SHP77 treated with DMSO at 0.1 percent for 48 hours (cell line): ENCODE results near the gene DQX1.
"Not testable (repeated sequence)": the region's sequence is repeated elsewhere in the genome, so short reads cannot be mapped to it uniquely, and the experiment has no call there.

Experiments
- DNase-seq: peaks from one replicate; lab custom pipeline; 2025; lab: John Stamatoyannopoulos, UW

The DQX1 gene

DNA sequence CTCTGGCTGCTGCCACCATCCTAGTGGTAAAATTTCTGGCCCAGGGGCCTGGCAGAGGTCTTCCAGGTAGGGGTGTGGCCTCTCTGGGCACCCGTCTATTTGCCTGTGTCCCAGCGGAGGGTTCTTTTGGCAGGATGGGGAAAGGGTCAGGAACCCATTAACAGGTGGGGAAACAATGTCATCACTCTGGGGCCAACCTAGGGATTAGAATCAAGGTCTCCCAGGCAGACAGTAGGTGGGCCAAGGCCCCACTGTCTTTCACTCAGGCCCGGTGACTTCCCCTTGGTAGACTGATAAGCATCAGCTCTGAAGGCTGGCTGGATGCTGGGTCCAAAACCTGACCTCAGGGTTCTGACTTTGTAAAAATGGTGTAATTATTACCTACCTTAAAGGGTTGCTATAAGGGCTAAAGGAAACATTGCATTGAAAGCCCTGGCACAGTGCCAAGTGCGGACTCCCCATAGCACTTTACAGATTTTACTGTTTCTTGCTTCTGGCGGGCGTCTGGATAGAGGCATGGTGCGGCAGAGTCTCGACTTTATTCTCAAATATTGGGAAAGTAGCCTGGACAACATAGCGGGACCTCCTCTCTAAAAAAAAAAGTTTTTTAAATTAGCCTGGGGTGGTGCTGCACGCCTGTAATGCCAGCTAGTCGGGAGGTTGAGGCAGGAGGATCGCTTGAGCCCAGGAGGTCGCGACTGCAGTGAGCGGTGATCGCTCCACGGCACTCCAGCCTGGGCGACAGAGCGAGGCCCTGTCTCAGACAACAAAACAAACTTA lies 28.8 kb downstream of the DQX1 start:
- DNase-seq = no peak

GRCh38 chr2:74495440-74495839 lies 30.6 kb downstream of the DQX1 start:
- no peak for DNase-seq

DNA sequence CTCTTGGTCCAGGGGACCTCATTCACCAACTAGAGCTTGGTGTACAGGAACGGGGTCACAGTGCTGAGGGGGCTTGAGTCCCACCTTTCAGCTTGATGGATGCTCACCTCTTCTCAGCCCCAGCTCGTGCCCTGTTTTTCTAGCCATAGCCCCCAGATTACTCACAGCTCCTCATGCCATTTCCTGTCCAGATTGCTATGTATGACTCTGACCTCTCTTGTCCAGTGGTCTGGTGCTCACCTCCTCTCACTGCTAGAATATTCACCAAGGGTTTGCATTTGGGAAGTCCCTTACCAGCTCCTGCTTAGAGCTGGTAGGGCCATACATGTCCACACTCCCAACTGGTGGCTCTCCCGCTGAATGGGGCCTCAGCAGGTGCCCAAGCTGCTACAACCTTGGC lies 32.5 kb downstream of the DQX1 start:
- no peak for DNase-seq

DNA sequence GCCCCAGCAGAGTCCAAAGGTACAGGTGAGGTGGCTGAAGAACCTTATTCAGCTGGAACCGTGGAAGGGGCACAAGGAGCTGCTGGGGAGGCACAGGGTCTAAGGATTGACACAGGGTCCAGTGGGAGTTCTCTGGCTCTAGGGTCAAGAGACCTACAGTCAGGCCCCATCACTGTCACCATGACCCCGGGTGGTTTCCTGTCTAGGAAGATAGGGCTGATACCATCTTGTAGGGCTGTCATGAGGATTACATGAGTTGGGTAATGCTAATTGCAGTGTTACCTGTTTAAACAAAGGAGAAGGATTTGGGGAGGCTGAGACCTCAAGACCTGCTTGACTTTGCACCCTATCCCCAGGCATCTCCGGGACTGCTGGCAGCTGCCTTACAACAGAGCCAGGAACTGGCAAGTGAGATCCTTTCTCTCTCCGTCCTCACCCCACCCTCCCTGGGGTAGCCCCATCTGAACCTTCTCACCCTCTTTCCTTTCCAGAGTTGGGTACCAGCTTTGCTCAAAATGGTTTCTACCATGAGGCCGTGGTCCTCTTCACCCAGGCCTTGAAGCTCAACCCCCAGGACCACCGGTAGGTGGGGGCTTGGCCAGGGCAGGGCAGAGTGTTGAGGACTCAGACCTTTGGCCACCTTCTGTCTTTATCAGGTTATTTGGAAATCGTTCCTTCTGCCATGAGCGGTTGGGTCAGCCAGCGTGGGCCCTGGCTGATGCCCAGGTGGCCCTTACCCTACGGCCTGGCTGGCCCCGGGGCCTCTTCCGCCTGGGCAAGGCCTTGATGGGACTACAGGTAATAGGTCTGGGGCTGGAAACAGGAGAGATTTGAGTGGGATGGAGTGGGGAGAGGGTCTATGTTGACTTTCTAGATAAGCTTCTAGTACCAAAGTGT lies 34.1 kb downstream of the DQX1 start:
- DNase-seq = no peak

- no peak for DNase-seq
Observed at GRCh38 chr2:74489906-74490305, 36.1 kb downstream of the DQX1 start.

- no peak for DNase-seq
Observed at GRCh38 chr2:74488643-74489481, 37.2 kb downstream of the DQX1 start.

DNA sequence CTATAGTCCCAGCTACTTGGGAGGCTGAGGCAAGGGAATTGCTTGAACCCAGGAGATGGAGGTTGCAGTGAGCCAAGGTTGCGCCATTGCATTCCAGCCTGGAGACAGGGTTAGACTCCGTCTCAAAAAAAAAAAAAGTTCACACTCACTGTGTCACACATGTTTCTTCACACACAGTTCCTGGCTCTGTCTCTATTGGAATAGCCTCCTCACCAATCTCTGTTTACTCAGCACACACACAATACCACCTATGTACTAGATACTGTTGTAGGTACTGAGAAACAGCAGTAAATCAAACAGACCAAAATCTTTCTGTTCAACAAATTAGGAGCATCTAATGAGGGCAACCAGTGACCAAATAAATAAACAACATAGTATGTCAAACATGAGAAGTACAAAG lies 39.9 kb downstream of the DQX1 start:
- no peak for DNase-seq

DNA sequence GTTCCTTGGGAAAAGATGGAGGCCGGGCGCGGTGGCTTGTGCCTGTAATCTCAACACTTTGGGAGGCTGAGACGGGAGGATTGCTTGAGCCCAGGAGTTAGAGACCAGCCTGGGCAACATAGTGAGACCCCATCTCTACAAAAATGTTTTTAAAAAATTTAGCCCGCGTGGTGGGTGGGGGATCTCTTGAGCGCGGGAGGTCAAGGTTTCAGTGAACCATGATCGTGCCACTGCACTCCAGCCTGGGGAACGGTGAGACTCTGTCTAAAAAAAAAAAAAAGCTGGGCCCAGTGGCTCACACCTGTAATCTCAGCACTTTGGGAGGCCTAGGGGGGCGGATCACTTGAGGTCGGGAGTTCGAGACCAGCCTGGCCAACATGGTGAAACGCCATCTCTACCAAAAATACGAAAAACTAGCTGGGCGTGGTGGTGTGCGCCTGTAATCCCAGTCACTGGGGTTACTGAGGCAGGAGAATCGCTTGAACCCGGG lies 42.3 kb downstream of the DQX1 start:
- not testable (repeated sequence) for DNase-seq

GRCh38 chr2:74482801-74483674 lies 43.0 kb downstream of the DQX1 start, which contains the start of the genes CCDC142 and TTC31:
CCDC142 (minus strand) TSS chr2:74482998; CDS start chr2:74482837, 161 bp downstream.
TTC31 (plus strand) TSS chr2:74483081; CDS start chr2:74483096, 15 bp downstream.
- DNase-seq = peak; percentile 95

DNA sequence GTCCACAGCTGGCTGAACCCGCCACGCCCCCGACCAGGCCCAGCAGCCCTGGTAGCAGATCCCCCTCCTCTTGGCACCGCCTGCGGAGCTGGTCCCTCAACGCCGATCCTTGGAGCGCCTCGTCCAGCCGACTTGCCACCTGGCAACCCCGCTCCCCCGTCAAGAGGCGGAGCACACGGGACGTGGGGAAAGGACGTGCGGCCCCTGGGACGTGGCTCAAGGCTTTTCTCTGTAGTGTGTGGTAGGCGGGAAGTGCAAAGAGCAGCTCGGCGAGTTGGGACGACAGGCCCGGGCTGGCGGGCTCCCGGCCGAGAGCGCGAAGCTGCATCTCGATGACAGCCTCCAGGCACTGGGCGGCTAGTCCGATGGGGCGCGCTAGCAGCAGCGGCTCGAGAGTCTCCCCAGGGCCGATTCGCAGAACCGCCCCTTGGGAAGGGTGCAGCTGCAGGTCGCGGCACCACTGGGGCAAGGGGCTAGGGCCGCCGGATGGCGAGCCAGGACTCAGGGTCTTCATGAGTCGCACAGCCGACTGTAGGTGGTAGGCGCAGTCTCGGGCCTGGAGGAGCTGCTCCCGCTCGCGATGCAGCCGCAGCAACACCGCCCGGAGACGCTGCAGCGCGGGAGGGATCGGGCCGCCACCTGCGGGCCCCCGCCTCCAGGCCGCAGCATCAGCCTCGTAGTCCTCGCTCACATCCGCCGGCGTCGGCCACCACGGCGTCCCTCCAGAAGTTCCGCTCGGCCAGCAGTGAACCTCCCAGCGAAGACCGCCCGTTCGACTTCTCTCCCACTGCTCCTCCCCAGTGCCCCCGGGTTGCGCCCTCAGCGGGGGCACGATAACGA lies 43.9 kb downstream of the DQX1 start:
- DNase-seq = no peak

- DNase-seq = no peak
Observed at GRCh38 chr2:74481431-74481830, 44.6 kb downstream of the DQX1 start.

- DNase-seq = no peak
Observed at GRCh38 chr2:74474899-74475298, 51.1 kb downstream of the DQX1 start.

GRCh38 chr2:74474481-74474880 lies 51.5 kb downstream of the DQX1 start:
- DNase-seq = no peak

DNA sequence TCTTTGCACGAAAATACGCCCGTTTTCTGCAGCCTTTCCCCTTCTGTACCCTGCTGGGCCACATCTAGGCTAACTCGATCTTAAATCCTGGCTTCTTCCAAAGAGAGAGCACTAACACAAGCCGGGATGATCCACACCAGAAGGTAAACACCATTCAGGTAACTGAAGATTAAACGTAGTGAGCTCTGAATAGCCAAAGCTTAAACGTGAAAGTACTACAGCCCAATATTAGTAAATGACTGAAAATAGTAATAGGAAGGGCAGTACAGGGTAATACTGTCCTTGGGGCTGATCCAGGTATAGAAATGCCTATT lies 53.1 kb downstream of the DQX1 start:
- no peak for DNase-seq

GRCh38 chr2:74472086-74472944 lies 53.7 kb downstream of the DQX1 start, which contains the start of gene MRPL53:
MRPL53 (minus strand) TSS chr2:74472680; CDS start chr2:74472660, 20 bp downstream.
- DNase-seq = peak; percentile 86

- DNase-seq = no peak
Observed at GRCh38 chr2:74471332-74472065, 54.5 kb downstream of the DQX1 start.

- DNase-seq = not testable (repeated sequence)
Observed at GRCh38 chr2:74470742-74471141, 55.3 kb downstream of the DQX1 start.
